BLaER1 treated with 17β-estradiol and CSF1 and Interleukin-3, amounts not matched to agents 10 nM and 100 nM (cell line): ENCODE data around the gene ADAM17.
"Not testable (repeated sequence)": the region's sequence is repeated elsewhere in the genome, so short reads cannot be mapped to it uniquely, and the experiment has no call there.

Experiments
- H3K27ac ChIP-seq, 11 experiments: shearing (Covaris generic); formaldehyde crosslinking; 2 replicates each; pipeline ENCODE4 v1.8.1; 2022
- H3K27me3 ChIP-seq, 11 experiments: shearing (Covaris generic); formaldehyde crosslinking; 2 replicates each; pipeline ENCODE4 v1.8.1; 2022
- H3K36me3 ChIP-seq, 11 experiments: shearing (Covaris generic); formaldehyde crosslinking; 2 replicates each; pipeline ENCODE4 v1.8.1; 2022
- H3K4me1 ChIP-seq, 10 experiments: shearing (Covaris generic); formaldehyde crosslinking; 2 replicates each; pipeline ENCODE4 v1.8.1; 2022
- H3K4me2 ChIP-seq, 11 experiments: shearing (Covaris generic); formaldehyde crosslinking; 2 replicates each; pipeline ENCODE4 v1.8.1; 2022
- H3K4me3 ChIP-seq, 10 experiments: shearing (Covaris generic); formaldehyde crosslinking; 2 replicates each; pipeline ENCODE4 v1.8.1; 2022
- H3K9ac ChIP-seq, 11 experiments: shearing (Covaris generic); formaldehyde crosslinking; 2 replicates each; pipeline ENCODE4 v1.8.1; 2022
- H3K9me3 ChIP-seq, 11 experiments: shearing (Covaris generic); formaldehyde crosslinking; replicated peaks in 1 of 11; 2 replicates each; pipeline ENCODE4 v1.8.1; 2022
- H4K20me1 ChIP-seq, 11 experiments: shearing (Covaris generic); formaldehyde crosslinking; 2 replicates each; pipeline ENCODE4 v1.8.1; 2022
- Cebpa-rat ChIP-seq, 11 experiments: shearing (Covaris generic); IDR thresholded peaks; 2 replicates each; pipeline ENCODE4 v1.8.1; 2022

ADAM17 gene

DNA sequence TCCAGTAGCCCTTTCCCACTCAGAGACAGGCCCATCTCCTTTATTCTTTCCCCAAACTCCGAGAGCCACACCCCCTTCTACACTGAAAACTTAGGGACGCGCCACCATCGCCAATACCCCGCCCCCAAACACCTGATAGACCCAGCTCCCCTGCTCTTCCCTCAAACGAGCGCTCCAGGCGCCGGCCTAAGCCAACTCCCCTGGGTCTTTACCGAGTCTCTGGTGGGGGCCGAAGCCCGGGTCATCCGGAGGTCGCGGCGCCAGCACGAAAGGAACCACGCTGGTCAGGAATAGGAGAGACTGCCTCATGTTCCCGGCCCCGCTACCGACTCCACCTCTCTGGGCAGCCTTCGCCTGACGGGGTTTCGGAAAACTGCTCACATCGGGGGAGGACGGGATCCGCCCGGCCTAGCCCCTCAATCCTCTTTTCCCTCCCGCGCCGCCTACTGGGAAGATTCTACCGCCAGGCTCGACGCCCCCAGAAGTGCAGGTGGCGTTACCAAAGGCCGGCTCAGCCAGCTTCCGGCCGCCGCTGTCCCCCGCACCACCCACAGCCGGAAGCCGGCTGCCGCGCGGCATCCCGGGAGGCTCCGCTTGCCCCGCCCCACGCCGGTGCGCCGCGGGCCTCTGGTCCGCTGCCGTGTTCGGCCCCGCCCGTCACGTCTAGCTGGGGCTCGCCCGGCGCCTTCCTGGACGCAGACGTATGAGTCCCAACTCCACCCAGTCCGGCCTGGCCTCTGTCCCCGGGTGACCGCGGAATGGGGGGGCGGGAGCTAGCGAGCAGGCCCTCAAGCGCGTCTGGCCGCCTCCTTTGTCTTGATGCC, at the start of gene ADAM17:
Gene ADAM17 (minus strand): TSS at position 534 of the 824 bp plus-strand sequence. CDS start 225 bp downstream, at position 309.
- H3K4me2 ChIP-seq: peak within 1 kb of the TSS; percentile 82 to 98 (median 92)
- peak within 1 kb of the TSS; percentile 94 to 99 (median 98) for H3K27ac ChIP-seq
- H3K9ac ChIP-seq: peak within 1 kb of the TSS; percentile 91 to 99 (median 97)
- H3K27me3 ChIP-seq: no peaks in the 10 kb centered on the region
- peaks cover 45 to 70% (median 54%) of the 10 kb centered on the region in 10 experiments for H3K4me1 ChIP-seq
- peak within 1 kb of the TSS; percentile 72 to 95 (median 85) for H3K4me3 ChIP-seq
- no peaks in the 10 kb centered on the region for H3K9me3 ChIP-seq
- peaks cover 0 to 35% (median 0%) of the 10 kb centered on the region in 11 experiments; a peak in 2 of 22 replicates for H4K20me1 ChIP-seq
- peaks cover 0 to 27% (median 10%) of the 10 kb centered on the region in 11 experiments; a peak in 9 of 22 replicates for H3K36me3 ChIP-seq
- TF ChIP-seq Cebpa-rat (IDR thresholded peaks at IDR 0.05): no peak

GRCh38 chr2:9602412-9602811, 46.8 kb upstream of the ADAM17 start:
- peaks cover 1 to 13% (median 5%) of the 10 kb centered on the region in 10 experiments; a peak in 19 of 20 replicates for H3K4me1 ChIP-seq
- peaks cover 48 to 100% (median 95%) of the 10 kb centered on the region in 11 experiments for H3K36me3 ChIP-seq
- no peak overlapping the region for H3K27ac ChIP-seq
- H3K9me3 ChIP-seq: peaks cover 33 to 91% (median 82%) of the 10 kb centered on the region in 11 experiments
- H3K9ac ChIP-seq: no peak overlapping the region
- no peaks in the 10 kb centered on the region for H3K27me3 ChIP-seq
- peaks cover 21 to 99% (median 84%) of the 10 kb centered on the region in 11 experiments; a peak in 20 of 22 replicates for H4K20me1 ChIP-seq
- H3K4me3 ChIP-seq: no peak overlapping the region
- no peak overlapping the region for H3K4me2 ChIP-seq
- TF ChIP-seq Cebpa-rat (IDR thresholded peaks at IDR 0.05): no peak

DNA sequence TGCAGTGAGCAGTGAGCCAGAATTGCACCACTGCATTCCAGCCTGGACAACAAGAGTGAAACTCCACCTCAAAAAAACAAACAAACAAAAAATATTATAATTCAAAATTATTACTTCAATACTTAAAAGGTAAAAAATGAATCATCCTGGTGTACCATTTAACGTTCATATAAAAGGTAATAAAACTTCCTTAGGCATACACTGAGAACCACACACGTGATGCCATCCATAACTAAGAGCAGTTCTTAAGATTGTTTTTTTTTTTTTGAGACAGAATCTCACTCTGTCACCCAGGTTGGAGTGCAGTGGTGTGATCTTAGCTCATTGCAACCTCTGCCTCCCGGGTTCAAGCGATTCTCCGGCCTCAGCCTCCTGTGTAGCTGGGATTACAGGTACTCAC, 45.8 kb upstream of the ADAM17 start:
- peaks cover 48 to 100% (median 93%) of the 10 kb centered on the region in 11 experiments for H3K36me3 ChIP-seq
- peaks cover 11 to 99% (median 84%) of the 10 kb centered on the region in 11 experiments; a peak in 19 of 22 replicates for H4K20me1 ChIP-seq
- TF ChIP-seq Cebpa-rat (IDR thresholded peaks at IDR 0.05): no peak

DNA sequence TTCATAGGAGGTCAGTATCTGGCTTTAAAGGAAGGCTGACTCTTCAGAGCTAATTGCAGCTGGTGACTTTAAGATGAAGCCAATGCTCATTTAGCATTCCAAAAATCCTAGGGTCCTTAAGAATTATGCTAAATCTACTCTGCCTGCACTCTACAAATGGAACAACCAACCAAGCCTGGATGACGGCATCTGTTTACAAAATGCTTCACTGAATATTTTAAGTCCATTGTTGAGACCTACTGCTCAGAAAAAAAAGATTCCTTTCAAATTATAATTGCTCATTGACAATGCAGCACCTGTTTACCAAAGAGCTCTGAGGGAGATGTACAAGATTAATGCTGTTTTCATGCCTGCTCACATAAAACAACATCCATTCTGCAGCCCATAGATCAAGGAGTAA, 43.8 kb upstream of the ADAM17 start:
- no peaks in the 10 kb centered on the region for H3K27me3 ChIP-seq
- H3K4me1 ChIP-seq: peaks cover 12 to 35% (median 27%) of the 10 kb centered on the region in 10 experiments
- H3K9ac ChIP-seq: no peak overlapping the region
- TF ChIP-seq Cebpa-rat (IDR thresholded peaks at IDR 0.05): no peak
- no peak overlapping the region for H3K27ac ChIP-seq
- H3K4me2 ChIP-seq: no peak overlapping the region
- H3K36me3 ChIP-seq: peaks cover 45 to 100% (median 91%) of the 10 kb centered on the region in 11 experiments
- peaks cover 10 to 99% (median 84%) of the 10 kb centered on the region in 11 experiments; a peak in 20 of 22 replicates for H4K20me1 ChIP-seq
- H3K9me3 ChIP-seq: peaks cover 33 to 65% (median 61%) of the 10 kb centered on the region in 11 experiments
- peak overlapping the region in 1 of 10 experiments; percentile 31; a peak in 2 of 20 replicates for H3K4me3 ChIP-seq

More for the DNA sequence above, 45.8 kb upstream of the ADAM17 start:
- Histone ChIP-seq H3K4me1 (peaks cover 6 to 15% (median 10%) of the 10 kb centered on the region in 10 experiments), H3K9me3 (peaks cover 33 to 85% (median 76%) of the 10 kb centered on the region in 11 experiments), H3K27ac (no peak overlapping the region), H3K4me3 (peak overlapping the region in 3 of 10 experiments; percentile 3 to 9 (median 4); a peak in 1 of 20 replicates), H3K27me3 (no peaks in the 10 kb centered on the region), H3K4me2 (no peak overlapping the region), H3K9ac (no peak overlapping the region)

DNA sequence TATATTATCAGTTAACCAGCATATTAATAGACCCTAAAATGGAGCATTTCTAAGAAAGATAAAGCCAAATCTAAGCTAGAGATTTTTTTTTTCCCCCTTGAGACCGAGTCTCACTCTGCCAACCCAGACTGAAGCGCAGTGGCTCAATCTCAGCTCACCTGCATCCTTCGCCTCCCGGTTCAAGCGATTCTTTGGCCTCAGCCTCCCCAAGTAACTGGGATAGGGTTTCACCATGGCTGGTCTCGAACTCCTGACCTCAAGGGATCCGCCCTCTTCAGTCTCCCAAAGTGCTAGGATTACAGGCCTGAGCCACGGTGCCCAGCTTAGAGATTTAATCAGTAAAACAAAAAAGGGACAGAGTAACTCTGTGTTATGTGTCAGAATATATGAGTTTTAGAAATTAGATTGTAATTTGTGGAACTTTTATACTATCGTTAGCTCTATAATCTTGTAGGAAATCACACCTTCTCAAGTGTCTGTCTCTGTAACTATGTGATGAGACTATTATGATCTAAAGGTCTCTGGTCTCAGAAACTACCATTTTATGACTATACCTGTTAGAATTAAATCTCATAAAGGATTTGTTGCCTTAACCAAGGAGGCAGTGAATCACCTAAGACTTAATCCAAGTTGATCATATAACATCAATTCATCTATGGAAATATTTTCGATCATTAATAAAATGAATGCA, 41.1 kb upstream of the ADAM17 start:
- Histone ChIP-seq H3K27ac (peak overlapping the region in 7 of 11 experiments; percentile 8 to 59 (median 37); a peak in 10 of 22 replicates), H3K4me2 (peak overlapping the region; percentile 33 to 68 (median 47); a peak in 21 of 22 replicates), H3K9me3 (peaks cover 32 to 39% (median 36%) of the 10 kb centered on the region in 11 experiments), H3K36me3 (peaks cover 43 to 100% (median 85%) of the 10 kb centered on the region in 11 experiments), H3K4me3 (no peak overlapping the region), H3K27me3 (no peaks in the 10 kb centered on the region), H4K20me1 (peaks cover 25 to 100% (median 87%) of the 10 kb centered on the region in 11 experiments; a peak in 21 of 22 replicates), H3K4me1 (peaks cover 12 to 54% (median 31%) of the 10 kb centered on the region in 10 experiments), H3K9ac (peak overlapping the region in 5 of 11 experiments; percentile 3 to 56 (median 35); a peak in 3 of 22 replicates)
- TF ChIP-seq Cebpa-rat (IDR thresholded peaks at IDR 0.05): no peak

- H3K9me3 ChIP-seq: peaks cover 22 to 29% (median 26%) of the 10 kb centered on the region in 11 experiments
- peak overlapping the region in 4 of 11 experiments; percentile 4 to 68 (median 62); a peak in 6 of 22 replicates for H3K4me2 ChIP-seq
- peaks cover 31 to 100% (median 88%) of the 10 kb centered on the region in 11 experiments; a peak in 21 of 22 replicates for H4K20me1 ChIP-seq
- no peak overlapping the region for H3K9ac ChIP-seq
- peak overlapping the region in 4 of 11 experiments; percentile 28 to 68 (median 48); a peak in 6 of 22 replicates for H3K27ac ChIP-seq
- H3K36me3 ChIP-seq: peaks cover 43 to 100% (median 85%) of the 10 kb centered on the region in 11 experiments
- no peak overlapping the region for H3K4me3 ChIP-seq
- no peaks in the 10 kb centered on the region for H3K27me3 ChIP-seq
- H3K4me1 ChIP-seq: peaks cover 12 to 54% (median 31%) of the 10 kb centered on the region in 10 experiments
- no peak for TF ChIP-seq Cebpa-rat (IDR thresholded peaks at IDR 0.05)
Measured at GRCh38 chr2:9595746-9596145, 40.1 kb upstream of the ADAM17 start.

GRCh38 chr2:9595256-9595655, 39.6 kb upstream of the ADAM17 start:
- peaks cover 31 to 100% (median 93%) of the 10 kb centered on the region in 11 experiments; a peak in 21 of 22 replicates for H4K20me1 ChIP-seq
- not testable (repeated sequence) for H3K27me3 ChIP-seq, H3K9ac ChIP-seq, H3K4me3 ChIP-seq
- H3K9me3 ChIP-seq: peaks cover 17 to 24% (median 21%) of the 10 kb centered on the region in 11 experiments
- peaks cover 43 to 100% (median 85%) of the 10 kb centered on the region in 11 experiments for H3K36me3 ChIP-seq
- H3K4me1 ChIP-seq: peaks cover 12 to 54% (median 31%) of the 10 kb centered on the region in 10 experiments
- H3K27ac ChIP-seq: peak overlapping the region in 4 of 11 experiments; percentile 28 to 68 (median 48); a peak in 4 of 22 replicates
- H3K4me2 ChIP-seq: peak overlapping the region in 4 of 11 experiments; percentile 4 to 68 (median 62); a peak in 6 of 22 replicates
